ENCODE results near the gene SDS.

- TF ChIP-seq CTCF (IDR thresholded peaks at IDR 0.05) = no peak
- no peak for TF ChIP-seq POLR2A (IDR thresholded peaks at IDR 0.05)
These were observed 15.3 kb downstream of the SDS start for GRCh38 chr12:113388351-113388750.
